Neuronal stem cell (in vitro differentiated cells): ENCODE results near the gene TNIK.

ENCODE experiments used
- DNase-seq: peaks from one replicate; pipeline ENCODE4 v3.0.0-alpha.2; 2013; ENCODE audit warnings: low spot score
- H2AFZ ChIP-seq: one replicate; pipeline ENCODE4 v1.6.1; 2013; ENCODE audit warnings: mild to moderate bottlenecking, low read length, inconsistent platforms
- H2AK5ac ChIP-seq: 2 replicates; pipeline ENCODE4 v1.6.1; 2013; ENCODE audit warnings: low read depth, mild to moderate bottlenecking, inconsistent platforms, low read length, moderate library complexity, mixed read lengths
- H2BK120ac ChIP-seq: 2 replicates; pipeline ENCODE4 v1.6.1; 2013; ENCODE audit warnings: low read depth, mild to moderate bottlenecking, inconsistent platforms, low read length, moderate library complexity, mixed read lengths
- H2BK12ac ChIP-seq: one replicate; pipeline ENCODE4 v1.6.1; 2013; ENCODE audit warnings: low read length, inconsistent platforms
- H2BK15ac ChIP-seq: 2 replicates; pipeline ENCODE4 v1.6.1; 2013; ENCODE audit warnings: mild to moderate bottlenecking, low read length, inconsistent platforms, mixed read lengths
- H2BK5ac ChIP-seq: one replicate; pipeline ENCODE4 v1.6.1; 2013; ENCODE audit warnings: inconsistent platforms, mild to moderate bottlenecking, low read length, moderate library complexity
- H3K14ac ChIP-seq: one replicate; pipeline ENCODE4 v1.6.1; 2013; ENCODE audit warnings: low read length, inconsistent platforms
- H3K18ac ChIP-seq: 2 replicates; pipeline ENCODE4 v1.6.1; 2013; ENCODE audit warnings: low read length, inconsistent platforms
- H3K23ac ChIP-seq: 2 replicates; pipeline ENCODE4 v1.6.1; 2013; ENCODE audit warnings: low read depth, mild to moderate bottlenecking, mixed read lengths, low read length, inconsistent platforms; ENCODE audit not compliant: poor library complexity
- H3K27ac ChIP-seq: replicated peaks from 3 replicates; pipeline ENCODE4 v1.5.1; 2013; ENCODE audit warnings: low read length, inconsistent platforms
- H3K27me3 ChIP-seq, 3 experiments: 2 replicates each; pipeline ENCODE4 v1.6.1; 2013; ENCODE audit warnings: low read length in 3 of 3, mild to moderate bottlenecking in 2 of 3, inconsistent platforms in 1 of 3, low read depth in 1 of 3, mixed read lengths in 1 of 3, moderate library complexity in 1 of 3; ENCODE audit not compliant: control insufficient read depth in 3 of 3, insufficient read depth in 3 of 3
- H3K36me3 ChIP-seq, 2 donors: replicated peaks in 1 of 2; 2 replicates each; pipeline ENCODE4 v1.6.1; 2013; ENCODE audit warnings: low read length in 2 of 2; ENCODE audit not compliant: control insufficient read depth in 2 of 2, insufficient read depth in 2 of 2
- H3K4ac ChIP-seq: 2 replicates; pipeline ENCODE4 v1.6.1; 2013; ENCODE audit warnings: inconsistent platforms, mild to moderate bottlenecking, low read length, moderate library complexity
- H3K4me1 ChIP-seq, 2 donors: 1 replicate in 1 of 2; 2 replicates in 1 of 2; pipeline ENCODE4 v1.6.1; 2013; ENCODE audit warnings: low read length in 2 of 2, low read depth in 1 of 2; ENCODE audit not compliant: control insufficient read depth in 2 of 2, insufficient read depth in 1 of 2
- H3K4me2 ChIP-seq: one replicate; pipeline ENCODE4 v1.6.1; 2013; ENCODE audit warnings: mild to moderate bottlenecking, low read length, inconsistent platforms; ENCODE audit not compliant: insufficient read depth, poor library complexity, severe bottlenecking
- H3K4me3 ChIP-seq, 2 donors: 2 replicates each; pipeline ENCODE4 v1.5.1; 2013; ENCODE audit warnings: low read length in 2 of 2, mild to moderate bottlenecking in 2 of 2, inconsistent platforms in 1 of 2, moderate library complexity in 1 of 2
- H3K79me1 ChIP-seq: one replicate; pipeline ENCODE4 v1.6.1; 2013; ENCODE audit warnings: low read depth, mild to moderate bottlenecking, inconsistent platforms, low read length, moderate library complexity
- H3K9ac ChIP-seq: one replicate; pipeline ENCODE4 v1.6.1; 2013; ENCODE audit warnings: mild to moderate bottlenecking, low read depth, low read length, inconsistent platforms; ENCODE audit not compliant: poor library complexity
- H3K9me3 ChIP-seq, 2 donors: replicated peaks in 1 of 2; 2 replicates each; pipeline versions ENCODE3 to v1.6.1; 2013; ENCODE audit warnings: low read length in 2 of 2, mild to moderate bottlenecking in 2 of 2, inconsistent platforms in 1 of 2, low read depth in 1 of 2, mixed read lengths in 1 of 2, moderate library complexity in 1 of 2; ENCODE audit not compliant: control insufficient read depth in 2 of 2, insufficient read depth in 1 of 2
- H4K8ac ChIP-seq: one replicate; pipeline ENCODE4 v1.6.1; 2013; ENCODE audit warnings: low read depth, mild to moderate bottlenecking, inconsistent platforms, low read length, moderate library complexity
- H4K91ac ChIP-seq: one replicate; pipeline ENCODE4 v1.6.1; 2013; ENCODE audit warnings: low read length, low read depth, mild to moderate bottlenecking, inconsistent platforms; ENCODE audit not compliant: poor library complexity
- WGBS, 2 donors: extraction: QIAGEN DNeasy Blood & Tissue Kit; methylation state at CpG; one replicate each; pipeline ENCODE4 v1.1.7; 2013; ENCODE audit warnings: missing lambda C conversion rate in 2 of 2, mixed read lengths in 1 of 2; ENCODE audit not compliant: insufficient read length in 2 of 2, insufficient replicate concordance in 1 of 2; ENCODE audit errors: extremely low coverage in 2 of 2; 5-methylcytosine and 5-hydroxymethylcytosine counted together

Gene TNIK

GRCh38 chr3:171497468-171497867 is 37.3 kb upstream of the TNIK start:
- Histone ChIP-seq H3K4ac (no peak overlapping the region), H2BK12ac (no peak overlapping the region), H3K23ac (no peak overlapping the region), H3K27me3 (no peaks in the 10 kb centered on the region), H4K91ac (no peak overlapping the region), H3K18ac (no peak overlapping the region), H2AK5ac (no peak overlapping the region), H3K4me1 (peaks cover 0 to 19% of the 10 kb centered on the region in 2 donors), H3K79me1 (no peaks in the 10 kb centered on the region), H3K36me3 (no peaks in the 10 kb centered on the region), H3K9ac (no peak overlapping the region), H2BK15ac (no peak overlapping the region), H2AFZ (no peak overlapping the region), H4K8ac (no peak overlapping the region), H3K27ac (no peak overlapping the region), H3K14ac (no peak overlapping the region), H2BK5ac (no peak overlapping the region), H3K4me2 (no peak overlapping the region), H3K4me3 (no peak overlapping the region), H2BK120ac (no peak overlapping the region), H3K9me3 (no peaks in the 10 kb centered on the region)
- DNase-seq, result no peak
- no CpG with 5 or more reads among the region's 1 CpG for WGBS, 2 donors

- H2BK120ac ChIP-seq, result no peak overlapping the region
- H3K9me3 ChIP-seq, result no peaks in the 10 kb centered on the region
- H3K23ac ChIP-seq, result no peak overlapping the region
- no peak overlapping the region for H3K4me3 ChIP-seq
- H3K4me1 ChIP-seq, result peaks cover 0 to 19% of the 10 kb centered on the region in 2 donors
- H3K27ac ChIP-seq, result no peak overlapping the region
- H2AFZ ChIP-seq, result no peak overlapping the region
- H3K27me3 ChIP-seq, result no peaks in the 10 kb centered on the region
- no peak for DNase-seq
- H3K18ac ChIP-seq, result no peak overlapping the region
- H3K79me1 ChIP-seq, result no peaks in the 10 kb centered on the region
- no peak overlapping the region for H3K14ac ChIP-seq
- H3K4me2 ChIP-seq, result no peak overlapping the region
- no peak overlapping the region for H3K4ac ChIP-seq
- no peaks in the 10 kb centered on the region for H3K36me3 ChIP-seq
- no peak overlapping the region for H2BK5ac ChIP-seq
- H2AK5ac ChIP-seq, result no peak overlapping the region
- no peak overlapping the region for H3K9ac ChIP-seq
- no peak overlapping the region for H4K91ac ChIP-seq
- H2BK15ac ChIP-seq, result no peak overlapping the region
- no peak overlapping the region for H2BK12ac ChIP-seq
- H4K8ac ChIP-seq, result no peak overlapping the region
Observed at GRCh38 chr3:171495413-171495812, 35.2 kb upstream of the TNIK start.

DNA sequence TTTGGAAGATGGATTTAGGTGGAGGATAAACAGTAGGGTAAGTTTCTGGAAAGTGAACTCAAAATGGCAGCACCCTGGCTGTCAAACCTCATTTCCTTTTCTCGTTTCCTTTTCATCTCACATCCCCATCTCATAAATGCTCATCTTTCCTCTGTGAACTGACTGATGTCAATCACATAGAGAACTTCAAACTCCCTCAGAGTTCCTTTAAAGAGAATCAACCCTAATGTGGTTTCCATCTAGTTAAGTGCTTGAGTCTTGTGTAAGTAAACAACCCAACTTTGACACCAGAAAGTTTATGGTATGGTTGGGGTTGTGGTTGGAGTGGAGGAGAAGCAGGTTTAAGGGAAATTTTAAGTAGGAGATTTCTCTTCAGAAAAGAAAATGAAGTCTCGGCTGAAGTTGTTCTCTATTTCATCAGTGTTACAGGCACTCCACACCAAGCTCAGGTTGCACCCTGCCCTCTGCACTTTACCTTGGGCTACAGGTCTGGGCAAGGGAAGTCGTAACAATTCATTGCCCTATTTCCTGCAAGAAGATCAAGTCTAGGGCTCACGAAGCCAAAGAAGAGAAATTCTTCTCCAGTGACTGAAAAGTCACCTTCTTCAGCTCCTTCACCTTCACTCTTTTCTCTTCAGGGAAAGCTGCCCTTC is 34.4 kb upstream of the TNIK start:
- Histone ChIP-seq H2BK15ac (no peak overlapping the region), H3K4me2 (no peak overlapping the region), H2BK5ac (no peak overlapping the region), H3K14ac (no peak overlapping the region), H4K8ac (no peak overlapping the region), H3K4me3 (no peak overlapping the region), H3K4me1 (peaks cover 0 to 18% of the 10 kb centered on the region in 2 donors), H4K91ac (no peak overlapping the region), H3K27ac (no peak overlapping the region), H2AK5ac (no peak overlapping the region), H2AFZ (no peak overlapping the region), H3K27me3 (no peaks in the 10 kb centered on the region), H3K9ac (no peak overlapping the region), H3K9me3 (no peaks in the 10 kb centered on the region), H2BK120ac (no peak overlapping the region), H3K4ac (no peak overlapping the region), H3K23ac (no peak overlapping the region), H2BK12ac (no peak overlapping the region), H3K79me1 (no peaks in the 10 kb centered on the region), H3K36me3 (no peaks in the 10 kb centered on the region), H3K18ac (no peak overlapping the region)
- no CpG with 5 or more reads among the region's 4 CpGs for WGBS, 2 donors
- no peak for DNase-seq

GRCh38 chr3:171491361-171491760 is 31.2 kb upstream of the TNIK start:
- no peak overlapping the region for H3K4me2 ChIP-seq
- DNase-seq, result no peak
- H2BK12ac ChIP-seq, result no peak overlapping the region
- no peak overlapping the region for H3K18ac ChIP-seq
- H3K9ac ChIP-seq, result no peak overlapping the region
- H3K14ac ChIP-seq, result no peak overlapping the region
- no peak overlapping the region for H4K8ac ChIP-seq
- H3K36me3 ChIP-seq, result no peaks in the 10 kb centered on the region
- H3K4me3 ChIP-seq, result no peak overlapping the region
- no peak overlapping the region for H3K4ac ChIP-seq
- H2AFZ ChIP-seq, result no peak overlapping the region
- no peak overlapping the region for H3K27ac ChIP-seq
- no peak overlapping the region for H2AK5ac ChIP-seq
- no peaks in the 10 kb centered on the region for H3K4me1 ChIP-seq
- H3K27me3 ChIP-seq, result no peaks in the 10 kb centered on the region
- no peaks in the 10 kb centered on the region for H3K79me1 ChIP-seq
- H4K91ac ChIP-seq, result no peak overlapping the region
- no CpG with 5 or more reads among the region's 2 CpGs for WGBS, 2 donors
- H3K23ac ChIP-seq, result no peak overlapping the region
- no peak overlapping the region for H2BK15ac ChIP-seq
- no peak overlapping the region for H2BK5ac ChIP-seq
- H3K9me3 ChIP-seq, result no peaks in the 10 kb centered on the region
- no peak overlapping the region for H2BK120ac ChIP-seq
